HT-29 (cell line): ENCODE data around the gene ZFAND5. TPM values are rescaled to one million over a fixed set of nuclear protein-coding genes. Genes with fewer than 3 reads are reported as not detected.

Experiments
- DNase-seq: peaks from one replicate; pipeline ENCODE4 v3.0.0-alpha.2; 2015; ENCODE audit warnings: low spot score
- total RNA-seq: library from RNA; depleted of rRNA; stranded (reverse); fragments of >200 nt; shearing (Covaris generic); gene quantifications from 2 replicates; pipeline ENCODE4 v1.2.3, GENCODE V29; 2014; rRNA removed

ZFAND5 gene
- total RNA-seq, 1 experiment from 2014 or later = 236 TPM

DNA sequence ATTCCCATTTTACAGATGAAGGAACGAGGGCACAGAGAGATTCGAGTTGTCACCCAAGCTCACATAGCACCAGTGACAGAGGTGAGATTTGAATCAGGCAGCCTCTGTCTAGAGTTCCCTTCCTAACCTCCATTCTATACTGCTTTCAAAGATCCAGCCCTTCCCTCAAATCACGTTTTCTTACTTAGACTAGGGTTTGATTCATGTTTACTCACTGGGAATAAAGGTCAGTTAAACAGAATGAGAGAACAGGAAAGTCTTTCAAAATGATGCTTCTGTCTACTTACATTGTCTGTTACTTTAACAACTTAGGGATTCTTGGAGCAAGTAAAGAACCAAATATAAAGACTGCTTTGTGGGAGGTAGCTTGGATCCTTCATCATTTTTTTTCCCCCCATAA lies 40.0 kb downstream of the ZFAND5 start:
- DNase-seq = no peak

DNA sequence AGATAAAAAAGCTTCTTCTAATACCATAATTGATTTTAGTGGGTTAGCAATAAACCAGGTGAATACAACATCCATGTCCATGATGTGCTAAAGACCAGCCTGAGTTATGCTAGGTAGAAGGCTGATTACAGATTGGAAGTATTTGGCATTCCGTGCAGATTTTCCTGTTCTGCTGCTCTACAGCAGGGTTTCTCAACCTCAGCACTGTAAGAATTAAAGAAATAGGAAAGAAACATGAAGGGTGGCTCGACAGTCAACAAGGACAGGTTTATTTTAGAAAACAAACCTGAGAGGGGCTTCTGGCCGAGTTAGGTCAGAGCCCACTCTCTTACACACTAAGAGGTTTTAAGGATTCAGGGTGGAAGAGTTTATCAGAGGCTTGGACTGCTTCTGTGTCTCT lies 42.3 kb downstream of the ZFAND5 start:
- DNase-seq = peak; percentile 28

- no peak for DNase-seq
These were observed 42.7 kb downstream of the ZFAND5 start for GRCh38 chr9:72322259-72322658.

GRCh38 chr9:72315510-72316311 lies 49.3 kb downstream of the ZFAND5 start:
- peak; percentile 92 for DNase-seq

- DNase-seq = peak; percentile 84
These were observed 49.9 kb downstream of the ZFAND5 start for GRCh38 chr9:72315089-72315509.

DNA sequence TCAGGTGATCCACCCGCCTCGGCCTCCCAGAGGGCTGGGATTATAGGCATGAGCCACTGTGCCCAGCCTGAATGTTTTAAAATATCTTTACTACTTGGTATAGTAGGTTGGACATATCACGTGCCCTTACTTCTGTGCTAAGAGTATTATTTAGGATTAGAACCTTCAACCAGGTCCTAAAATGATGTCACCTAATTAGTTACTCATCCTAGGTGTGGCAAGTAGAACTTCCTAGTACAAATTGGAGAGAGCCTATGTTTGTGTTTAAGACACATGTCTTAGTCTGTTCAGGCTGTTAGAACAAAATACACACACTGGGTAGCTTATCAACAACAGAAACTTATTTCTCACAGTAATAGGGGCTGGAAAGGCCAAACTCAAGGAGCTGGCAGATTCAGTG lies 51.5 kb downstream of the ZFAND5 start:
- DNase-seq = peak; percentile 23

- DNase-seq = no peak
These were observed 52.5 kb downstream of the ZFAND5 start for GRCh38 chr9:72312386-72312987.

DNA sequence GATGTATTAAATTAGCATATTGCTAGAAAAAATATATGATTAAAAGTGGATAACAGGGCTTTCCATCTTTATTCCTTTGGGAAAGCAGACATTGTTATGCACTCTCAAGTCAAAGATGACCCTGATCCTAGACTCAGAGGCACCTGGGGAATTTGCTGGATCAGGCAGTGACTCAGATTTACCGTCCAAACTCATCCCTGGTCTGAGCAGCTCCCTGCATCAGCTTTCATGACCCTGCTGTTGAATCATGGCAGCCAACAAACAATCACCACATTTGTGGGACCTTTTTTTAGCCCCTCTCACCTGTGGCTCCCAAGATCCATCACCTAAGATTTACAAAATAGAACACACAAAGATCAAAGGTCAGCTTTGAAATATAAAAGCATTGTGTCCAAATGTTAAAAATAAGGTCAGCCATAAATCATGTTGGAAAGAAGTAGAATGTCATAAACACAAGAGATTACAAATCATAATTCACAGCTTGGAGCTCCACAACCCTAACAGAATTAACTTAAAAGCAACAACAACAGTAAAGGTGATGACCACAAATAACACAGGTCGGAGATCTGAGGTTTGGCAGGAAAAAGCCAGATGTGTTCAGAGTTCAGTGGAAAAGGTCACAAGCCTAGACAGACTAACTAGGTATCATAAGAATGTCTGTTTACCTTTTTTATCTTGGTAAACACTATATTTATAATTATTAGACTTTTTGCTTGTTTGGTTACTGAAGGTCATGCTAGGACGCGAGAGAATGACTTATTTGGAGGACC lies 55.5 kb downstream of the ZFAND5 start:
- DNase-seq = no peak

GRCh38 chr9:72306761-72307160 lies 58.2 kb downstream of the ZFAND5 start:
- no peak for DNase-seq

GRCh38 chr9:72305707-72306106 lies 59.3 kb downstream of the ZFAND5 start:
- no peak for DNase-seq

DNA sequence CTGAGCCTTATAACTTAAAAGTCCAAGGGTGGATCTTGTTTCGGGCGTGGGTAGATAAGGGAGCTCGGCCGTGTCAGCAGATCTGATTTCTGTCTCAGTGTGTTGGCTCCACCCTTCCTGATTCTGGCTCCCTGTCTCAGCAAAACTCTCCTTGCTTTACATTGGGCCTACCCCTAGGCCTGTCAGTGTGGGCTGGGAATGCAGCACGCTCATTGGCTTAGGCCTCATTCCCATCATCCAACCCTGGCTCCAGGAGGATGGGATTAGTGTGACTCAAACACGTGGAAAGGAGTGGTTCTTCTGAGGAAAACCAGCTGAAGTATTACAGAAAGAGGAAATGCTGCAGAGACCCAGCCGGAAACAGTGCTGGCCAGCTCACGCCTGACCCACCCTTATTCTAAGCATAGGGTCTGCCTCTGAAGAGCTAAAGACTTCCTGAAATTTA lies 59.9 kb downstream of the ZFAND5 start:
- peak; percentile 98 for DNase-seq

DNA sequence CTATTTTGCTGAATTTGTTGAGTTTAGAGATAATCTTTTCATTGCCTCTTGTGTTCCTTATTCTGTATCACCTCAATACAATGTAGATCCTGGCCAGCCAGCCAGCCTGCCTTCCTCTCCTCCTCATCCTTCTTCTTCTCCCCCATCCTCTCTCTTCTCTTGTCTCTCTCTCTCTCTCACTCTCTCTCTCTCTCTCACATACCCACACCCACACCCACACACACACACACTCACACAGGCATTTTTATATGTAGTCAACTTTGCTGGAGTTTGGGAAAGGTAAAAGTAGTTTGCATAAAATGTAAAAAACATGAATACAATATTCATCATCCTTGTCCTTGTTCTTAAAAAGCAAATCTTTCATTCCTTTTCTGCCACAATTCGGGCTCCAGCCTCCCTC lies 60.5 kb downstream of the ZFAND5 start:
- DNase-seq = no peak

Other genes with a start within 250 kb of the ZFAND5 start
- 34.1 and 45.4 TPM in 2 replicates for gene GDA, start 215.8 kb downstream of the ZFAND5 start, total RNA-seq
- gene TMC1, start 156.4 kb upstream of the ZFAND5 start, total RNA-seq = 0.26 and 0.53 TPM in 2 replicates